ENCODE measurements around the gene MSX2. TPM values are rescaled to one million over a fixed set of nuclear protein-coding genes. Genes with fewer than 3 reads are reported as not detected.

The MSX2 gene
- total and polyA plus RNA-seq, 7 experiments from 2014 or later, result not detected

DNA sequence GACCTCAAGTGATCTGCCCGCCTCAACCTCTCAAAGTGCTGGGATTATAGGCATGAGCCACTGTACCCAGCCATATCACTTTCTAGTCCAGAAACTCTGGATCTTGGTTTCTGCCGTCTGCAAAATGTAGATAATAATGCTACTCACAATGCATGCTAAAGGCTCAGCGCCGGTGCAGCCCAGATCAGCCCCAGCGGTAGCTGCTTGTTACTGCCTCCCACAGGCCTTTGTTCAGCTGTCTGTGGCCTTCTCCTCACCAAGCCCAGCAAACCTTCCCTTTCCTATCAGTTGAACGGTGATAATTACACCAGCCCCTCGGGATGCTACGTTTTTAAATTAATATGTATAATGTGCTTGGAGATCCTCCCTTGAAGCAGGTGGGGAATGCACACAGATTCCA, 26.2 kb upstream of the MSX2 start:
- Histone ChIP-seq H3K27me3 (ENCODE audit: control insufficient read depth in 2 of 2, insufficient read depth in 2 of 2, low read length in 2 of 2) (peaks cover 0 to 5% of the 10 kb centered on the region in 2 donors), H3K9me3 (ENCODE audit: control insufficient read depth in 2 of 3, low read length in 3 of 3) (no peaks in the 10 kb centered on the region), H3K4me3 (ENCODE audit: low read length) (no peak overlapping the region), H3K4me1 (ENCODE audit: control insufficient read depth in 2 of 2, insufficient read depth in 2 of 2, low read length in 2 of 2) (no peaks in the 10 kb centered on the region), H3K27ac (ENCODE audit: low read depth, low read length) (no peak overlapping the region), H3K36me3 (ENCODE audit: control insufficient read depth in 2 of 3, insufficient read depth in 3 of 3, low read length in 3 of 3) (no peaks in the 10 kb centered on the region)
- peaks cover 0 to 4% (median 0%) of the 10 kb centered on the region in 11 donors for H3K9me3 Mint-ChIP-seq
- peaks cover 26 to 46% (median 42%) of the 10 kb centered on the region in 5 donors for H3K27me3 Mint-ChIP-seq
- peaks cover 0 to under 1% (median 0%) of the 10 kb centered on the region in 7 donors for H3K4me1 Mint-ChIP-seq
- ATAC-seq (no peak), DNase-seq (no peak)
- H3K27ac Mint-ChIP-seq, result no peak overlapping the region
- POLR2A ChIA-PET, result no interaction called here
- no peak overlapping the region for H3K4me3 Mint-ChIP-seq
- CTCF ChIA-PET, result no interaction called here
- intact Hi-C loops (cut with micrococcal nuclease), result no loop called here
- H3K36me3 Mint-ChIP-seq, result no peaks in the 10 kb centered on the region

DNA sequence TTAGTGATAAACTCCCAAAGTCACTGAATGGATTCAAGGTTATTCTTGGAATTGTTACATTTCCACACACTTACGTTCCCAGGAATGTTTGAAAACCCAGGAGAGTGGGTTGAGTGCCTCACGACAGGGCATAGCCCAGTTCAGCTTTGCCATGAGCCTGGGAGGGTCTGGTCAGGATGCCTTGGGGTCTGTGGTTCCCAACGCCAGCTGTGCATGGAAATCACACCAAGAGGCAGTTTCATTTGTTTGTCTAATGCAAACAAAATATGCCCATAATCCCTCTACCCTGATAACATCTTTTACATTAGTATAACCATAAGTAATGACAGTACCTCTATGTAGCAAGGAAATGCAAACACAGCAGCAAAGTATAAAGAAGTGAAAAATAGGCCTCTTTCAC, 25.3 kb upstream of the MSX2 start:
- Mint-ChIP-seq H3K4me3 (no peak overlapping the region), H3K27me3 (peaks cover 16 to 36% (median 32%) of the 10 kb centered on the region in 5 donors), H3K9me3 (peaks cover 0 to 4% (median 0%) of the 10 kb centered on the region in 11 donors), H3K27ac (no peak overlapping the region), H3K36me3 (no peaks in the 10 kb centered on the region), H3K4me1 (no peaks in the 10 kb centered on the region)
- Histone ChIP-seq H3K4me3 (ENCODE audit: low read length) (no peak overlapping the region), H3K27me3 (ENCODE audit: control insufficient read depth in 2 of 2, insufficient read depth in 2 of 2, low read length in 2 of 2) (peaks cover 0 to 5% of the 10 kb centered on the region in 2 donors), H3K27ac (ENCODE audit: low read depth, low read length) (no peak overlapping the region), H3K36me3 (ENCODE audit: control insufficient read depth in 2 of 3, insufficient read depth in 3 of 3, low read length in 3 of 3) (no peaks in the 10 kb centered on the region), H3K9me3 (ENCODE audit: control insufficient read depth in 2 of 3, low read length in 3 of 3) (no peaks in the 10 kb centered on the region), H3K4me1 (ENCODE audit: control insufficient read depth in 2 of 2, insufficient read depth in 2 of 2, low read length in 2 of 2) (no peaks in the 10 kb centered on the region)
- intact Hi-C loops (cut with micrococcal nuclease), result no loop called here
- no peak for ATAC-seq
- no peak for DNase-seq
- POLR2A ChIA-PET, result no interaction called here
- CTCF ChIA-PET, result no interaction called here

DNA sequence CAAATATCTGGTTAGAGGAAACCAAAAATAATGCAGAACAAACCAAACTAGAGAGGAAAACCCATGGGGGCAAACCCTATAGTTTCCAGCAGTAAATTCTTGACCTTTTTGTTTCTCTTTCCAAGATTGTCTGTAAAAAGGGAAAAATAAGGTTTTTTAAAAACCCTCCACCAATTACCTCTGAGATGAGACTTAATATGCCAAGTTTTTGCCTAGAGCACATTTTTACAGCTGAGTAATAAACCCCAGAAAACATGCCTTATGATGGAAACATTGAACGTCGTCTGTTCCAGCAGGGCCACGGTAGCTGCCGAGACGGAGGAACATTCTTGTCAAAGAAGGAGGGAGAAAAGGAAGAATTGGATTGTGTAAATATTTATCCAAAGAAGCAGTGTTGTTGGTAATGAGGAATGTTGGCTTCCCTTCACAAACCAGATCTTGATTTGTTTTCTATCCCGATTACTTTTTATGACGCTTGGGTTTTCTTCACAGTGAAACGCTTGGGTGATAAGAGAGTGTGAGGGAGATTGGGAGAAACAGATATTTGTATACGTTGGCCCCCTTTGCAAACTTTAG, 17.3 kb upstream of the MSX2 start:
- H3K36me3 ChIP-seq (ENCODE audit: control insufficient read depth in 2 of 3, insufficient read depth in 3 of 3, low read length in 3 of 3), result no peaks in the 10 kb centered on the region
- Mint-ChIP-seq H3K36me3 (peaks cover 0 to 5% (median 0%) of the 10 kb centered on the region in 5 donors), H3K9me3 (peaks cover 0 to 8% (median 2%) of the 10 kb centered on the region in 11 donors), H3K27ac (no peak overlapping the region), H3K4me1 (no peaks in the 10 kb centered on the region), H3K4me3 (no peak overlapping the region), H3K27me3 (peaks cover 0 to 50% (median 24%) of the 10 kb centered on the region in 5 donors)
- no peaks in the 10 kb centered on the region for H3K4me1 ChIP-seq (ENCODE audit: control insufficient read depth in 2 of 2, insufficient read depth in 2 of 2, low read length in 2 of 2)
- H3K4me3 ChIP-seq (ENCODE audit: low read length), result no peak overlapping the region
- ATAC-seq (no peak), DNase-seq (no peak)
- ChIA-PET POLR2A (no interaction called here), CTCF (no interaction called here)
- intact Hi-C loops (cut with micrococcal nuclease), result no loop called here
- H3K27ac ChIP-seq (ENCODE audit: low read depth, low read length), result no peak overlapping the region
- H3K9me3 ChIP-seq (ENCODE audit: control insufficient read depth in 2 of 3, low read length in 3 of 3), result no peaks in the 10 kb centered on the region
- H3K27me3 ChIP-seq (ENCODE audit: control insufficient read depth in 2 of 2, insufficient read depth in 2 of 2, low read length in 2 of 2), result peaks cover 0 to 4% of the 10 kb centered on the region in 2 donors

DNA sequence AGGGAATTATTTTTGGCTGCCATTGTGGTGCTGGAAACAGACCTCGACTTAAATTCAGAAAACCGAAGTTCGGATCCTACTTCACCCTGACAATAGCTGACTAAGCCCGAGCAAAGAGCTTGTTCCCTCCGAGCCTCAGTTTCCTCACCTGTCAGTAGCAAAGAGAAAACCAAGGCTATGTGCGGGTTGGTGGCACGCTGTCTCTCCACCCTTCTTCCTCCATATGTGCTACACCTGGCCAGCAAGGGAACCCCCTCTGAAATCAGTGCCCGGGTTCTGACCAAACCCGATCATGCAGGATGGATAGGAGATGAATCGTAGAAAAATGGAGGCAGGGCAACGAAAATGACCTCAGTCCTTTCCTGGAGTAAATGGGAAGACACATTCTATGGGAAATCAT, 16.7 kb upstream of the MSX2 start:
- H3K27me3 ChIP-seq (ENCODE audit: control insufficient read depth in 2 of 2, insufficient read depth in 2 of 2, low read length in 2 of 2), result peaks cover 0 to 4% of the 10 kb centered on the region in 2 donors

DNA sequence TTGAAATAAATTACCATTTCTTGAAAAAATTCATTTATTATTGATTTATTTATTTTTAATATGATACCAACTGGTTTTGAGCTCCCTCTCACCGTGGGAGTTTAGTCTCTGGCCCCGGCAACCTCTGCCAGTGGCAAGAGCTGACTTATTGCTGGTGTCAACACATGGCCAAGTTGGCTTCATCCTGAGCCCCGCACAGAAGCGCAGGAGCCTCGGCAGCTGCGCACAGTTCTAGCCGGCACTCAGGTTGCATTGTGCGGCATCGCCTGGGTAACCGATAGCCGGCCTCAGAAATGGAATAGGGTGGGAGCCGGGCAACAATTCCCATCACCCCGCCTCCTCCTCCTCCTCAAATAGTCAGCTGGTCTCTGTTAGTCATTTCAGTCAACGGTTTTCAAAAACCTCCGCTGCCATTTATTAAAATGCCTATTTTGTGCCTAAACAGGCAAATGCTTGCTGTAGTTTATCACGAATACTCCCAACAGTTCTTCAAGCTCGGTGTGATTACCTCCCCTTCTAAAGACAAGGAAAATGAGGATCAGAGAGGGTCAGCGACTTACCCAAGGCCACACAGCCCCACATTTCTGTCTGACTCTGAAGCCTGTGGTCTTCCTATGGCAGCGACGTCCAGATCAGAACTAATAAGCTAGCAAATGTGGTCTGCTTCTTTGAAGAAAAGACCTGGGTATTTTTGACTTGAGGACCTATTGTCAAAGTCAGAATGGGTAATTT, 15.7 kb upstream of the MSX2 start:
- POLR2A ChIA-PET, result no interaction called here
- ATAC-seq, result no peak
- peaks cover 0 to 63% (median 27%) of the 10 kb centered on the region in 5 donors for H3K27me3 Mint-ChIP-seq
- Histone ChIP-seq H3K4me3 (ENCODE audit: low read length) (no peak overlapping the region), H3K27ac (ENCODE audit: low read depth, low read length) (no peak overlapping the region), H3K4me1 (ENCODE audit: control insufficient read depth in 2 of 2, insufficient read depth in 2 of 2, low read length in 2 of 2) (no peaks in the 10 kb centered on the region), H3K36me3 (ENCODE audit: control insufficient read depth in 2 of 3, insufficient read depth in 3 of 3, low read length in 3 of 3) (no peaks in the 10 kb centered on the region), H3K9me3 (ENCODE audit: control insufficient read depth in 2 of 3, low read length in 3 of 3) (no peaks in the 10 kb centered on the region), H3K27me3 (ENCODE audit: control insufficient read depth in 2 of 2, insufficient read depth in 2 of 2, low read length in 2 of 2) (peaks cover 0 to 4% of the 10 kb centered on the region in 2 donors)
- intact Hi-C loops (cut with micrococcal nuclease), result no loop called here
- CTCF ChIA-PET, result no interaction called here
- H3K4me1 Mint-ChIP-seq, result no peaks in the 10 kb centered on the region
- H3K27ac Mint-ChIP-seq, result no peak overlapping the region
- peaks cover 0 to 17% (median 4%) of the 10 kb centered on the region in 11 donors for H3K9me3 Mint-ChIP-seq
- peaks cover 0 to 5% (median 0%) of the 10 kb centered on the region in 5 donors for H3K36me3 Mint-ChIP-seq
- DNase-seq, result no peak
- no peak overlapping the region for H3K4me3 Mint-ChIP-seq

More for the DNA sequence above, 16.7 kb upstream of the MSX2 start:
- Histone ChIP-seq H3K27ac (ENCODE audit: low read depth, low read length) (no peak overlapping the region), H3K9me3 (ENCODE audit: control insufficient read depth in 2 of 3, low read length in 3 of 3) (no peaks in the 10 kb centered on the region), H3K36me3 (ENCODE audit: control insufficient read depth in 2 of 3, insufficient read depth in 3 of 3, low read length in 3 of 3) (no peaks in the 10 kb centered on the region), H3K4me3 (ENCODE audit: low read length) (no peak overlapping the region), H3K4me1 (ENCODE audit: control insufficient read depth in 2 of 2, insufficient read depth in 2 of 2, low read length in 2 of 2) (no peaks in the 10 kb centered on the region)
- Mint-ChIP-seq H3K4me1 (no peaks in the 10 kb centered on the region), H3K9me3 (peaks cover 0 to 12% (median 2%) of the 10 kb centered on the region in 11 donors), H3K27ac (no peak overlapping the region), H3K36me3 (peaks cover 0 to 5% (median 0%) of the 10 kb centered on the region in 5 donors), H3K4me3 (no peak overlapping the region), H3K27me3 (peaks cover 0 to 55% (median 24%) of the 10 kb centered on the region in 5 donors)
- DNase-seq (no peak), ATAC-seq (no peak)
- POLR2A ChIA-PET, result no interaction called here
- CTCF ChIA-PET, result no interaction called here
- intact Hi-C loops (cut with micrococcal nuclease), result no loop called here

DNA sequence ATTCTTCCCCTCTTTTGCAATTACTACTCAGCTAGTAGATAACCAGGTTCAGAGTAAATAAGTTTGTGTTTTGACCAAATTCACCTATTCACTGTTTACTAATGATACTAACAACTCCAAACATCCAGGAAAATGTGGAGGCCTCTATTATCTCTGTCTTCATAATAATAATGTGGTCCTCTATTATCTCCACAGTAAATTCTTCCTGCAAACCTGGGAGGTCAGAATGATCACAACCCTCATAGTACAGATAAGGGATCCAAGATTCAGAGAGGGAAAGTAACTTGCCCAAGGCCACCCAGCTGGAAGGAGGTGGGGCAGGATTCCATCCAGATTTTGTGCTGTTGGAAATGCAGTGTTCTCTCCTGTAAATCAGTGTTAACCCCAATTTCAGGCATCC, 9.6 kb upstream of the MSX2 start:
- H3K27ac Mint-ChIP-seq, result no peak overlapping the region
- CTCF ChIA-PET, result no interaction called here

More for the DNA sequence above, 9.6 kb upstream of the MSX2 start:
- no peak overlapping the region for H3K4me3 Mint-ChIP-seq
- DNase-seq (no peak), ATAC-seq (no peak)
- H3K27ac ChIP-seq (ENCODE audit: low read depth, low read length), result no peak overlapping the region
- peaks cover 21 to 75% (median 39%) of the 10 kb centered on the region in 5 donors for H3K27me3 Mint-ChIP-seq
- peaks cover 0 to 10% (median 0%) of the 10 kb centered on the region in 11 donors for H3K9me3 Mint-ChIP-seq
- peaks cover 0 to 5% (median 0%) of the 10 kb centered on the region in 7 donors for H3K4me1 Mint-ChIP-seq
- no peaks in the 10 kb centered on the region for H3K4me1 ChIP-seq (ENCODE audit: control insufficient read depth in 2 of 2, insufficient read depth in 2 of 2, low read length in 2 of 2)
- H3K9me3 ChIP-seq (ENCODE audit: control insufficient read depth in 2 of 3, low read length in 3 of 3), result no peaks in the 10 kb centered on the region
- H3K36me3 ChIP-seq (ENCODE audit: control insufficient read depth in 2 of 3, insufficient read depth in 3 of 3, low read length in 3 of 3), result no peaks in the 10 kb centered on the region
- POLR2A ChIA-PET, result no interaction called here
- intact Hi-C loops (cut with micrococcal nuclease), result no loop called here
- peaks cover 0 to 5% (median 0%) of the 10 kb centered on the region in 5 donors for H3K36me3 Mint-ChIP-seq
- H3K27me3 ChIP-seq (ENCODE audit: control insufficient read depth in 2 of 2, insufficient read depth in 2 of 2, low read length in 2 of 2), result peaks cover 0 to 8% of the 10 kb centered on the region in 2 donors
- H3K4me3 ChIP-seq (ENCODE audit: low read length), result no peak overlapping the region

All from naive thymus-derived CD4-positive, alpha-beta T cell (primary cell).